Muscle of leg (tissue), 11 donors: Measurements from ENCODE around the gene ADGRL3. TPM values are rescaled to one million over a fixed set of nuclear protein-coding genes. Genes with fewer than 3 reads are reported as not detected.

ENCODE experiments used
- DNase-seq: peaks from one replicate; pipeline ENCODE4 v3.0.0; 2013
- H3K27ac ChIP-seq: one replicate; pipeline ENCODE4 v1.5.1; 2013; ENCODE audit warnings: mild to moderate bottlenecking, low read length, control low read depth
- H3K27me3 ChIP-seq: one replicate; pipeline ENCODE4 v1.6.1; 2013; ENCODE audit warnings: low read length; ENCODE audit not compliant: control insufficient read depth, insufficient read depth
- H3K36me3 ChIP-seq: one replicate; pipeline ENCODE4 v1.6.1; 2013; ENCODE audit warnings: low read length; ENCODE audit not compliant: control insufficient read depth, insufficient read depth
- H3K4me1 ChIP-seq: one replicate; pipeline ENCODE4 v1.6.1; 2013; ENCODE audit warnings: low read length; ENCODE audit not compliant: control insufficient read depth, insufficient read depth
- H3K4me3 ChIP-seq: one replicate; pipeline ENCODE4 v1.5.1; 2013; ENCODE audit warnings: low read length, control low read depth
- H3K9me3 ChIP-seq: replicated peaks from 2 replicates; pipeline ENCODE4 v1.6.1; 2013; ENCODE audit warnings: low read depth, low read length; ENCODE audit not compliant: control insufficient read depth
- WGBS: methylation state at CpG from one replicate; pipeline ENCODE4 v1.1.5; 2013; ENCODE audit warnings: missing lambda C conversion rate; ENCODE audit not compliant: insufficient coverage; 5-methylcytosine and 5-hydroxymethylcytosine counted together
- polyA plus RNA-seq, 8 donors: library from polyadenylated mRNA; unstranded; fragments of 120-200 nt; gene quantifications; one replicate each; pipeline versions ENCODE4 v1.2.1 to v1.2.3, GENCODE V29; 2013; ENCODE audit warnings: inconsistent platforms in 1 of 8, low replicate concordance in 1 of 8; ENCODE audit not compliant: insufficient read length in 8 of 8, insufficient read depth in 1 of 8
- total RNA-seq: library from RNA; stranded (reverse); fragments of 120-200 nt; gene quantifications from one replicate; pipeline ENCODE4 v1.2.4, GENCODE V29; 2013

Gene ADGRL3
- total and polyA plus RNA-seq, 9 donors: 11.8 to 40.7 (median 24.8) TPM

GRCh38 chr4:61527888-61528287, 327.8 kb downstream of the ADGRL3 start:
- no peak overlapping the region for H3K4me3 ChIP-seq
- no CpG with 5 or more reads among the region's 4 CpGs for WGBS
- peaks cover 3% of the 10 kb centered on the region for H3K4me1 ChIP-seq
- DNase-seq: no peak
- no peaks in the 10 kb centered on the region for H3K9me3 ChIP-seq
- H3K36me3 ChIP-seq: no peaks in the 10 kb centered on the region
- H3K27ac ChIP-seq: no peak overlapping the region
- no peaks in the 10 kb centered on the region for H3K27me3 ChIP-seq

- H3K27ac ChIP-seq: no peak overlapping the region
- H3K4me3 ChIP-seq: no peak overlapping the region
- DNase-seq: no peak
- no peaks in the 10 kb centered on the region for H3K36me3 ChIP-seq
- no peaks in the 10 kb centered on the region for H3K9me3 ChIP-seq
- WGBS: no CpG with 5 or more reads among the region's 1 CpG
- H3K27me3 ChIP-seq: no peaks in the 10 kb centered on the region
- H3K4me1 ChIP-seq: peaks cover 3% of the 10 kb centered on the region
These were observed 328.5 kb downstream of the ADGRL3 start for GRCh38 chr4:61528595-61528994.

- Histone ChIP-seq H3K4me3 (no peak overlapping the region), H3K36me3 (no peaks in the 10 kb centered on the region), H3K4me1 (peaks cover 3% of the 10 kb centered on the region), H3K27me3 (no peaks in the 10 kb centered on the region), H3K27ac (no peak overlapping the region), H3K9me3 (peaks cover 2% of the 10 kb centered on the region)
- WGBS: no CpG with 5 or more reads among the region's 5 CpGs
- DNase-seq: no peak
These were observed 331.1 kb downstream of the ADGRL3 start for GRCh38 chr4:61531188-61531587.

GRCh38 chr4:61532336-61533000, 332.3 kb downstream of the ADGRL3 start:
- peaks cover 3% of the 10 kb centered on the region for H3K4me1 ChIP-seq
- peak; percentile 70 for DNase-seq
- no CpG with 5 or more reads among the region's 14 CpGs for WGBS

GRCh38 chr4:61533140-61533539, 333.0 kb downstream of the ADGRL3 start:
- H3K4me3 ChIP-seq: no peak overlapping the region
- WGBS: no CpG with 5 or more reads among the region's 1 CpG
- H3K27ac ChIP-seq: no peak overlapping the region
- H3K4me1 ChIP-seq: peaks cover 3% of the 10 kb centered on the region
- no peaks in the 10 kb centered on the region for H3K36me3 ChIP-seq
- DNase-seq: no peak
- H3K9me3 ChIP-seq: peaks cover 2% of the 10 kb centered on the region
- H3K27me3 ChIP-seq: no peaks in the 10 kb centered on the region

More at GRCh38 chr4:61532336-61533000, 332.3 kb downstream of the ADGRL3 start:
- H3K4me3 ChIP-seq: no peak overlapping the region
- no peaks in the 10 kb centered on the region for H3K36me3 ChIP-seq
- H3K9me3 ChIP-seq: peaks cover 2% of the 10 kb centered on the region
- no peaks in the 10 kb centered on the region for H3K27me3 ChIP-seq
- no peak overlapping the region for H3K27ac ChIP-seq

- H3K27me3 ChIP-seq: no peaks in the 10 kb centered on the region
- 71% methylated on average over 2 of the region's 2 CpGs for WGBS
- H3K9me3 ChIP-seq: no peaks in the 10 kb centered on the region
- DNase-seq: no peak
- no peaks in the 10 kb centered on the region for H3K4me1 ChIP-seq
- no peak overlapping the region for H3K27ac ChIP-seq
- no peaks in the 10 kb centered on the region for H3K36me3 ChIP-seq
- H3K4me3 ChIP-seq: no peak overlapping the region
These were observed 340.8 kb downstream of the ADGRL3 start for GRCh38 chr4:61540944-61541343.

- Histone ChIP-seq H3K27ac (no peak overlapping the region), H3K36me3 (no peaks in the 10 kb centered on the region), H3K9me3 (no peaks in the 10 kb centered on the region), H3K27me3 (no peaks in the 10 kb centered on the region), H3K4me3 (no peak overlapping the region), H3K4me1 (no peaks in the 10 kb centered on the region)
- WGBS: 100% methylated on average over 1 of the region's 2 CpGs
- DNase-seq: no peak
These were observed 341.3 kb downstream of the ADGRL3 start for GRCh38 chr4:61541459-61541858.

- H3K27ac ChIP-seq: no peak overlapping the region
- H3K4me3 ChIP-seq: no peak overlapping the region
- no peaks in the 10 kb centered on the region for H3K9me3 ChIP-seq
- DNase-seq: no peak
- no CpG with 5 or more reads among the region's 3 CpGs for WGBS
- no peaks in the 10 kb centered on the region for H3K36me3 ChIP-seq
- no peaks in the 10 kb centered on the region for H3K27me3 ChIP-seq
- H3K4me1 ChIP-seq: no peaks in the 10 kb centered on the region
These were observed 343.9 kb downstream of the ADGRL3 start for GRCh38 chr4:61543976-61544375.

- WGBS: 40% methylated on average over 1 of the region's 3 CpGs
- no peaks in the 10 kb centered on the region for H3K9me3 ChIP-seq
- H3K4me3 ChIP-seq: no peak overlapping the region
- DNase-seq: peak; percentile 11
- no peaks in the 10 kb centered on the region for H3K36me3 ChIP-seq
- no peak overlapping the region for H3K27ac ChIP-seq
- no peaks in the 10 kb centered on the region for H3K27me3 ChIP-seq
- no peaks in the 10 kb centered on the region for H3K4me1 ChIP-seq
These were observed 345.9 kb downstream of the ADGRL3 start for GRCh38 chr4:61545902-61546480.

- Histone ChIP-seq H3K4me3 (no peak overlapping the region), H3K27me3 (no peaks in the 10 kb centered on the region), H3K4me1 (no peaks in the 10 kb centered on the region), H3K27ac (no peak overlapping the region), H3K9me3 (no peaks in the 10 kb centered on the region), H3K36me3 (no peaks in the 10 kb centered on the region)
- no peak for DNase-seq
- no CpG with 5 or more reads among the region's 2 CpGs for WGBS
These were observed 349.2 kb downstream of the ADGRL3 start for GRCh38 chr4:61549336-61549735.
